ENCODE results near the gene AKT2. TPM values are rescaled to one million over a fixed set of nuclear protein-coding genes. Genes with fewer than 3 reads are reported as not detected.

The AKT2 gene
- total RNA-seq, 1 experiment from 2014 or later, result 141 TPM

DNA sequence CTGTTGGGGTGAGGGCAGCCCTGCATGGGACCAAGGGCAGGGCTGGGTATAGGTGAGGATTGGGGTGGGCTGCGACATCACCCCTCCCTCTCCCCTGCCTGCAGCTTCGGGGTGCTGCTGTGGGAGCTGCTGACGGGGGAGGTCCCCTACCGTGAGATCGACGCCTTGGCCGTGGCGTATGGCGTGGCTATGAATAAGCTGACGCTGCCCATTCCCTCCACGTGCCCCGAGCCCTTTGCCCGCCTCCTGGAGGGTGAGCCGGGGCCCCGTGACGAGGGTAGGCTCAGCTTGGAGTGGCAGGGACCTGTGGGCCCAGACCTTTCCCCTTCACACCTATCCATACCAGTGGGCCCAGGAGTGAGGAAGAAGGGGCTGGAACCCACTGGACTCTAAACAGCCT is 80.8 kb downstream of the AKT2 start:
- no peak overlapping the region for H2AFZ ChIP-seq (ENCODE audit: low read depth, low read length, poor library complexity, severe bottlenecking)
- no TSS peak for BruUV-seq (replicated peaks)
- POLR2A ChIA-PET, result no interaction called here
- intact Hi-C loops (cut with micrococcal nuclease), result no loop called here
- peaks cover 21 to 23% of the 10 kb centered on the region in 2 experiments for H3K4me1 ChIP-seq (ENCODE audit: control insufficient read depth in 1 of 2, insufficient read depth in 2 of 2, low read length in 2 of 2)
- no peaks in the 10 kb centered on the region for H3K79me2 ChIP-seq (ENCODE audit: insufficient read depth, low read length)
- no peaks in the 10 kb centered on the region; a peak in 1 of 4 replicates for H3K36me3 ChIP-seq (ENCODE audit: control insufficient read depth in 1 of 2, insufficient read depth in 2 of 2, low read length in 2 of 2)
- ATAC-seq (no peak), DNase-seq (ENCODE audit: low read depth, low spot score) (no peak)
- no peaks in the 10 kb centered on the region for H3K27me3 ChIP-seq (ENCODE audit: insufficient read depth, low read length)
- CTCF ChIA-PET, result no interaction called here
- no peaks in the 10 kb centered on the region for H3K9me3 ChIP-seq (ENCODE audit: control insufficient read depth in 1 of 2, insufficient read depth in 1 of 2, low read depth in 1 of 2, low read length in 2 of 2)
- H3K4me2 ChIP-seq (ENCODE audit: low read length), result no peak overlapping the region
- no peaks in the 10 kb centered on the region for H3K9me2 ChIP-seq (ENCODE audit: insufficient read depth)
- H3K27ac ChIP-seq (ENCODE audit: low read depth, low read length), result no peak overlapping the region
- no peaks in the 10 kb centered on the region for H4K20me1 ChIP-seq (ENCODE audit: insufficient read depth)
- TF ChIP-seq SRF (IDR thresholded peaks at IDR 0.05; ENCODE audit: low read depth) (no peak), CEBPB (IDR thresholded peaks at IDR 0.05; ENCODE audit: low read depth) (no peak), REST (IDR thresholded peaks at IDR 0.05; ENCODE audit: low read depth) (no peak), POLR2AphosphoS5 (IDR thresholded peaks at IDR 0.05; ENCODE audit: low read depth, low read length) (no peak), JUND (IDR thresholded peaks at IDR 0.05) (no peak), ZFX (IDR thresholded peaks at IDR 0.05) (no peak), FOSL1 (IDR thresholded peaks at IDR 0.05; ENCODE audit: low read depth) (no peak), ATF3 (IDR thresholded peaks at IDR 0.05) (no peak), ZBTB33 (IDR thresholded peaks at IDR 0.05; ENCODE audit: extremely low read depth, insufficient replicate concordance, low read length) (no peak), CBX3 (IDR thresholded peaks at IDR 0.05; ENCODE audit: low read depth) (no peak), EGR1 (IDR thresholded peaks at IDR 0.05; ENCODE audit: low read depth) (no peak)
- no peak overlapping the region for H3K9ac ChIP-seq (ENCODE audit: low read length)
- RAD21 ChIA-PET (ENCODE audit: low non-redundant PET in 1 of 2, low total read pairs in 2 of 2, uncharacterized antibody in 2 of 2, unreplicated experiment in 2 of 2), result no interaction called here
- no peak overlapping the region for H3K4me3 ChIP-seq (replicated peaks in 1 of 2; ENCODE audit: low read depth in 1 of 2, low read length in 2 of 2)
